Spleen (tissue), 7 donors: ENCODE results near the gene PLCB3.

ENCODE experiments used
- POLR2A ChIP-seq, 3 donors: fragments of 450-650 bp; IDR thresholded peaks; one replicate each; pipeline ENCODE4 v1.5.1; 2017; ENCODE audit warnings: antibody characterized with exemption in 3 of 3, mild to moderate bottlenecking in 1 of 3
- POLR2AphosphoS5 ChIP-seq, 3 donors: sonication (generic); formaldehyde crosslinking; IDR thresholded peaks; one replicate each; pipeline ENCODE4 v1.5.1; 2017; ENCODE audit warnings: antibody characterized with exemption in 3 of 3
- TF ChIP-seq, protein P1 (sequence below), 11 experiments: fragments of 200-600 bp in 7 of 11; fragments of 450-650 bp in 4 of 11; sonication (generic) in 4 of 11; IDR thresholded peaks in 8 of 11; conservative IDR thresholded peaks in 3 of 11; 1 replicate in 7 of 11; 2 replicates in 4 of 11; pipeline versions ENCODE4 v1.4.0 to v1.8.0; 2016 to 2021; ENCODE audit warnings: antibody characterized with exemption in 11 of 11, inconsistent platforms in 4 of 11, mild to moderate bottlenecking in 1 of 11
- donor health status: DM: no; HTN: no; CAD: no; lungs with moderate emphysema.
- donor health status: DM: no; HTN: no; CAD: no.
- donor health status: DM: no; HTN: no; CAD: no.

DNA sequence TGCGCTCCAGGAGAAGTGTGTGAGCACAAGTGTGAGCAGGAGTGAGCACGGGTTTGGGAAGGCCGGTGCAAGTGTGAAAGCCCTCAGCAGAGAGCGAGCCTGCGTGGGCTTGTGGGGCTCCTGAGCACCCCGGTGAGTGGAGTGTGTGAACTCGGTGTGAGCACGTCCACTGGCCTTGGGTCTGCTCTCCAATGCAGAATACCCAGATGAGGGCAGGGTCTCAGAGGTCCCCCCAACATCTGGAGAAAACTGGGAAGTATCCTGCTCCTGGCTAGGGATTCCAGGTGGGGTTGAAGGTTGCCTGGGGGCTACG is 55.2 kb downstream of the PLCB3 start:
- TF ChIP-seq POLR2AphosphoS5 (IDR thresholded peaks at IDR 0.05), result no peak
- TF ChIP-seq, protein P1, sequence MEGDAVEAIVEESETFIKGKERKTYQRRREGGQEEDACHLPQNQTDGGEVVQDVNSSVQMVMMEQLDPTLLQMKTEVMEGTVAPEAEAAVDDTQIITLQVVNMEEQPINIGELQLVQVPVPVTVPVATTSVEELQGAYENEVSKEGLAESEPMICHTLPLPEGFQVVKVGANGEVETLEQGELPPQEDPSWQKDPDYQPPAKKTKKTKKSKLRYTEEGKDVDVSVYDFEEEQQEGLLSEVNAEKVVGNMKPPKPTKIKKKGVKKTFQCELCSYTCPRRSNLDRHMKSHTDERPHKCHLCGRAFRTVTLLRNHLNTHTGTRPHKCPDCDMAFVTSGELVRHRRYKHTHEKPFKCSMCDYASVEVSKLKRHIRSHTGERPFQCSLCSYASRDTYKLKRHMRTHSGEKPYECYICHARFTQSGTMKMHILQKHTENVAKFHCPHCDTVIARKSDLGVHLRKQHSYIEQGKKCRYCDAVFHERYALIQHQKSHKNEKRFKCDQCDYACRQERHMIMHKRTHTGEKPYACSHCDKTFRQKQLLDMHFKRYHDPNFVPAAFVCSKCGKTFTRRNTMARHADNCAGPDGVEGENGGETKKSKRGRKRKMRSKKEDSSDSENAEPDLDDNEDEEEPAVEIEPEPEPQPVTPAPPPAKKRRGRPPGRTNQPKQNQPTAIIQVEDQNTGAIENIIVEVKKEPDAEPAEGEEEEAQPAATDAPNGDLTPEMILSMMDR (IDR thresholded peaks at IDR 0.05 in 8 of 11, conservative IDR thresholded peaks at IDR 0.05 in 3 of 11), result no peak
- TF ChIP-seq POLR2A (IDR thresholded peaks at IDR 0.05), result no peak
